Adipocyte (in vitro differentiated cells): ENCODE results near the gene CR1.
"Not testable (repeated sequence)": the region's sequence is repeated elsewhere in the genome, so short reads cannot be mapped to it uniquely, and the experiment has no call there.

Experiments
- DNase-seq: peaks from one replicate; pipeline ENCODE4 v3.0.0-alpha.2; 2015; ENCODE audit warnings: low read depth
- H3K27me3 ChIP-seq: replicated peaks from 2 replicates; pipeline ENCODE4 v1.7.0; 2013; ENCODE audit warnings: mild to moderate bottlenecking, low read length, moderate library complexity; ENCODE audit not compliant: control insufficient read depth, insufficient read depth
- H3K36me3 ChIP-seq: 2 replicates; pipeline ENCODE4 v1.7.0; 2013; ENCODE audit warnings: low read length, mild to moderate bottlenecking, moderate library complexity; ENCODE audit not compliant: control insufficient read depth, insufficient read depth, severe bottlenecking
- H3K4me1 ChIP-seq: 2 replicates; pipeline ENCODE4 v1.7.0; 2013; ENCODE audit warnings: mild to moderate bottlenecking, low read length, moderate library complexity; ENCODE audit not compliant: control insufficient read depth, insufficient read depth
- H3K4me3 ChIP-seq: 2 replicates; pipeline ENCODE4 v1.7.0; 2013; ENCODE audit warnings: mild to moderate bottlenecking, low read length, moderate library complexity
- H3K9ac ChIP-seq: 2 replicates; pipeline ENCODE4 v1.7.0; 2013; ENCODE audit warnings: mild to moderate bottlenecking, low read length, moderate library complexity
- H3K9me3 ChIP-seq: 2 replicates; pipeline ENCODE4 v1.7.0; 2013; ENCODE audit warnings: mild to moderate bottlenecking, low read length, moderate library complexity; ENCODE audit not compliant: control insufficient read depth

CR1 gene

DNA sequence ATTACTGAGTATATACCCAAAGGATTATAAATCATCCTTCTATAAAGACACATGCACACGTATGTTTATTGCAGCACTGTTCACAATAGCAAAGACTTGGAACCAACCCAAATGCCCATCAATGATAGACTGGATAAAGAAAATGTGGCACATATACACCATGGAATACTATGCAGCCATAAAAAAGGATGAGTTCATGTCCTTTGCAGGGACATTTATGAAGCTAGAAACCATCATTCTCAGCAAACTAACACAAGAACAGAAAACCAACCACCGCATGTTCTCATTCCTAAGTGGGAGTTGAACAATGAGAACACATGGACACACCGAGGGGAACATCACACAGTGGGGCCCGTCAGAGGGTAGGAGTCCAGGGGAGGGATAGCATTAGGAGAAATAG lies 98.1 kb downstream of the CR1 start:
- DNase-seq: not testable (repeated sequence)

DNA sequence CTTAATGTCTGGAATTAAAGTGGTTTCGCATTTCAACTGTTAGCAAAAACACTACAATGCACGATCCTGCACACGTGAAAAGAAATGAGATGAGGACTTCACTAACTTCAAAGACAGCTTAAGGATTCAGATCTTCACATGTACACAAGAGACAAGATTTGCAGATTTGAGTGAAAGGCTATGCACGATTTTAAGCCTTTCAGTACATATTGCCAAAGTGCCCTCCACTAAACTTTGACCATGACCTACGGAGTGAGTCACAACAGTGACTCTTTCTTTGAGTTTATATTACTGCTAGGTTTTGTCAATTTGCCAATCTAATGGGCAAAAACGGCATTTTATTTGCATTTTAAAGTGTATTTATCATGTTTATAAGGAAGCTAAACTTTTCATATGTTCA lies 107.8 kb downstream of the CR1 start:
- Histone ChIP-seq H3K9me3 (no peaks in the 10 kb centered on the region), H3K4me1 (peaks cover 6% of the 10 kb centered on the region), H3K36me3 (no peaks in the 10 kb centered on the region), H3K9ac (no peak overlapping the region), H3K4me3 (no peak overlapping the region), H3K27me3 (no peaks in the 10 kb centered on the region)
- no peak for DNase-seq

More for the DNA sequence above, 98.1 kb downstream of the CR1 start:
- not testable (repeated sequence) for H3K4me3 ChIP-seq, H3K9me3 ChIP-seq, H3K9ac ChIP-seq, H3K36me3 ChIP-seq, H3K27me3 ChIP-seq, H3K4me1 ChIP-seq

DNA sequence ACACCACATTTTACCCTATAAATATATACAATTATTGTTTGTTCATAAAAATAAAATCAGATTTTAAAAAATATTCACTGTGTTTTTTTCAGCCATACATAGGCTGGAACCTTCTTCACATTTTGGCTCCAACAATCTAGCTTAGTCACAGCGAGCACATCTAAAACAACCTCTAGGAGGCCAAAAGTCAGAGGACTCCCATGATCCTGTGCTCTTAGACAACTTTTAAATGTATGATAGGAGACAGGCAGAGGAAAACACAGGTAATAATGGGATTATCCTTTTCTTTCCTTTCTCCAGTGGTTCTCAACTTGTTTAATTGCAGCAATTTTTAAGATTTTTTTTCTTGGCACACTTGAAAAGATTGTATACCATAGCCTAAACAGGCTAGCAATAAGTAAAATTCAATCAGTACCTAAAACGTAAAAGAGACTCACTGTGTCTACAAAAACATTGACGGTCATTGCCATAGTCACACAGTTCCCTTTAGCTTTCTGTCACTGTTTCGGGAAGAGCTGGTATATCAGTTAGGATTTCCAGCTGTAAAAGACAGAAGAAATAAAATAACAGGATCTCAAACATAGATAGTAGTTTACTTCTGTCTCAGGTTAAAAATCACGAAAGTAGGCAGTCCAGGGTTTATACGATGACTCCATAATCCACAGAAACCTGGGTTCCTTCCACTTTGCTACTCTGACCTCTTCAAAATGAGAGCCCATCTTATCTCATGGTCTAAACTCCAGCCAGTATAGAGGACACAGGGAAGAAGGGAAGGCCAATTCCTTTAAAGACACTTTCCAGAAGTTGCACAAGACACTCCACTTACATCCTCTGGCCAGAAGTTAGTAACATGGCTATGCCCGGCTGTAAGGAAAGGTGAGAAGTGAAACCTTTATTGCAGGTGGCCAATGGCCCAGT lies 109.7 kb downstream of the CR1 start:
- Histone ChIP-seq H3K36me3 (no peaks in the 10 kb centered on the region), H3K4me1 (peaks cover 6% of the 10 kb centered on the region), H3K9ac (no peak overlapping the region), H3K9me3 (no peaks in the 10 kb centered on the region), H3K27me3 (no peaks in the 10 kb centered on the region), H3K4me3 (no peak overlapping the region)
- DNase-seq: no peak

DNA sequence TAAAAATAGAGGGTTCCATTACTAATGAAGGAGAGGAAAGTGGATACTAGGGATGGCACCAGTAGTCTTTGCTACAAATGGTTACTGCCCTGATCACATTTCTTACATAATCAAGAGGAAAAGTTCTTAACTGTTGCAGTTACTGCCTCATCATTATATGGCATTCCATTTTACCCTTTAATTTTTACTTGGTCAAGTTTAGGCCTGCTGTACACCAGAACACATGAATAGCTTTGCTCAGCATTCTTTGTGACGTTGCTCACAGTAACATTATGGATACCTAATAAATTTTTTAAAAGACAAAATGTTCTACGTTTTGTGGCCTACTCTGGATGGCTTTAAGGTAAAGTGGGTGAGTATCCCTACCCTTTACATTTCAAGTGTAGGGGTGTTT lies 110.4 kb downstream of the CR1 start:
- H3K27me3 ChIP-seq: no peaks in the 10 kb centered on the region
- no peak overlapping the region for H3K4me3 ChIP-seq
- DNase-seq: no peak
- H3K36me3 ChIP-seq: no peaks in the 10 kb centered on the region
- H3K9ac ChIP-seq: no peak overlapping the region
- H3K4me1 ChIP-seq: peaks cover 6% of the 10 kb centered on the region
- H3K9me3 ChIP-seq: no peaks in the 10 kb centered on the region

DNA sequence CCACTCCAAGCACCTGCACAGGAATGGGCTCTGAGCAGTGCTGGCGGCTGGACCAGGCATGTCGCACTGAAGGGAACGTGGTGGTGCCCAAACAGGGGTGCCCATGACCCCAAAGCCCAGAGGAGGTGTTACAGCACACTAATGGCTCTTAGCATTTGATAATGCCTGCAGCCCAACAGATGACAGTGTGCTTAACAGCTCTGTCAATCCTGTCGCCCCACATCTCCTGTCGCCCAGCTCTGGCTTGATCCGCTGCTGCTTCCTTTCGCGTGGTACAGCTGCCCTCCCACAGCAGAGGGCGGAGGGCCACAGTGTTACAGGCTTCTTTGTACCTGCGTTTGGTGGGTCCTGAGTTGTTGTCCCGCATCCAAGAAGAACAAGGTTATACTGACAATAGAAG lies 116.8 kb downstream of the CR1 start:
- Histone ChIP-seq H3K4me3 (no peak overlapping the region), H3K4me1 (no peaks in the 10 kb centered on the region), H3K9me3 (no peaks in the 10 kb centered on the region), H3K36me3 (no peaks in the 10 kb centered on the region), H3K9ac (no peak overlapping the region), H3K27me3 (peaks cover 3% of the 10 kb centered on the region)
- no peak for DNase-seq

DNA sequence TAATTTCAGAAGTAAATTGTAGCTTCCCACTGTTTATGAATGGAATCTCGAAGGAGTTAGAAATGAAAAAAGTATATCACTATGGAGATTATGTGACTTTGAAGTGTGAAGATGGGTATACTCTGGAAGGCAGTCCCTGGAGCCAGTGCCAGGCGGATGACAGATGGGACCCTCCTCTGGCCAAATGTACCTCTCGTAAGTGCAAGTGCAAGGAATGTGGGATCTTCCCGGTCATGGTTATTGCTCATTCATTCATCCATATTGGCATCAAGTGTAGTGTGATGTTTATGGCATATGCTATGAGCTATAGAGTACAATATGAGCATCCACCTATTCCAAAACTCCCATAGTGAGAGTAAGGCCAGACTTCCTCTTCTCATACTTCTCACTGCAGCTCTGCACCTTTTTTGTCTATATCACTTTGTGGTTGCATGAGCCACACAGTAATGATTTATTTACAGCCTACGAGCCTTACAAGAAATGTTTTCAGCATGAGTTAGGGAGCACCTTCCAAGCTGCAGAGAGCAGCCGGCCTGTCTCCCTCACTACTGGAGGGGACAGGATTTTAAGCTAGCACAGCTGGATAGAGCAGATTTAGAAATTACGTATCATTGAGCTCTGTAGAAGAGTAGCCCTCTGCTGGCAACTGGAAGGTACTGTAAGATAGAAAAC lies 124.0 kb downstream of the CR1 start:
- Histone ChIP-seq H3K27me3 (no peaks in the 10 kb centered on the region), H3K9ac (no peak overlapping the region), H3K9me3 (no peaks in the 10 kb centered on the region), H3K4me1 (no peaks in the 10 kb centered on the region), H3K4me3 (no peak overlapping the region), H3K36me3 (no peaks in the 10 kb centered on the region)
- peak; percentile 81 for DNase-seq

DNA sequence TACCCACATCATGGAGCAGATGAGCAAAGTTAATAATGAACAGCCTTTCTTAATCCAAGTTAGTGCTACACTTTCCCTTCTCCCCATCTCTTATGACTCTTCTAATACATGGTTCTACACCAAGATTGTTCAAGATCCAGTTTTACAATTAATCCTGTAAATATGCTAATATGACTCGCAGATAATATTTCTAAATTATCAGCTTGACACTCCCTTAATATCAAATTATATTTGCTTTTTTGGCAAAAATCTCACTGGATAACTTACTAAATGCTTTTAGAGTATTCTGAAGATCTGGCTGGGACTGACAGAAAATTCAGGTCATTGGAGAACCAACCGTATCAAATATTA lies 124.6 kb downstream of the CR1 start:
- DNase-seq: no peak
- Histone ChIP-seq H3K4me1 (no peaks in the 10 kb centered on the region), H3K9ac (no peak overlapping the region), H3K36me3 (no peaks in the 10 kb centered on the region), H3K27me3 (no peaks in the 10 kb centered on the region), H3K9me3 (no peaks in the 10 kb centered on the region), H3K4me3 (no peak overlapping the region)

DNA sequence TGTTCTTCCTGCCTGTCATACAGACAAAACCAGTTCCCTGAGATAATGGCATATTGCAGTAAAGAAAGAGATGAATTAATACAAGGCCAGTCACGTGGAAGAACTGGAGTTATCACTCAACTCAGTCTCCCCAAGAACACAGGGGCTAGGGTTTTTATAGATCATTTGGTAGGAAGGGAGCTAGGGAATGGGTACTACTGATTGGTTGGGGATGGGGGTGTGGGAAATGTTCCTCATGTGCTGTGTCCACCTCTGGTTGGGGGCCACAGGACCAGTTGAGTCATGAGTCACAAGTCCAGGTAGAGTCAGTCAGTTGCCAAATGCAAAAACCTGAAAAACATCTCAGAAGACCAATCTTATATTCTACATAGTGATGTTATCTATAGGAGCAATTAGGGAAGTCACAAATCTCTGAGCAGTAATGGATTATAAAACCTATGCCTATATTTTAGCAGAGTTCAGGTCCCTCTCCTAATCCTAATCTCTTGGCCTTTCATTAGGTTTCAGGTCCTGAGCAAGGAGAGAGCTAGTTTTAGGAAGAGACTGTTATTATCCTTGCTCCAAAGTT lies 129.6 kb downstream of the CR1 start:
- H3K4me1 ChIP-seq, H3K9ac ChIP-seq, H3K9me3 ChIP-seq, H3K27me3 ChIP-seq, H3K4me3 ChIP-seq, DNase-seq, H3K36me3 ChIP-seq: not testable (repeated sequence)

DNA sequence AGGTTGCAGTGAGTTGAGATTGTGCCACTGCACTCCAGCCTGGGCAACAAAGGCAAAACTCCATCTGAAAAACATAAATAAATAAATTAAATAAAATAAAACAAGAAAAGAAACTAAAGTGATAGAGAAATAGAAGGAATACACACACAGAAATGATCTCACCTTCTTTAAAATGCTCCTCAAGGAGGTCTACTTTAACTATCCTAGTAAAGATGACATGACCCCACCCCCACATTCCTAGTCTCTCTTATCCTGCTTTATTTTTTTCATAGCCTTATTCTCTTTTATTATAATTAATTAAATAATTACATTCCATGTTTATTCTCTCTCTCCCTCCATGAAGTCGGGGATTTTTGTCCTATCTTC lies 131.0 kb downstream of the CR1 start:
- H3K36me3 ChIP-seq: no peaks in the 10 kb centered on the region
- peaks cover 4% of the 10 kb centered on the region for H3K9me3 ChIP-seq
- no peaks in the 10 kb centered on the region for H3K27me3 ChIP-seq
- H3K9ac ChIP-seq: no peak overlapping the region
- H3K4me3 ChIP-seq: no peak overlapping the region
- H3K4me1 ChIP-seq: peaks cover 7% of the 10 kb centered on the region
- DNase-seq: no peak

DNA sequence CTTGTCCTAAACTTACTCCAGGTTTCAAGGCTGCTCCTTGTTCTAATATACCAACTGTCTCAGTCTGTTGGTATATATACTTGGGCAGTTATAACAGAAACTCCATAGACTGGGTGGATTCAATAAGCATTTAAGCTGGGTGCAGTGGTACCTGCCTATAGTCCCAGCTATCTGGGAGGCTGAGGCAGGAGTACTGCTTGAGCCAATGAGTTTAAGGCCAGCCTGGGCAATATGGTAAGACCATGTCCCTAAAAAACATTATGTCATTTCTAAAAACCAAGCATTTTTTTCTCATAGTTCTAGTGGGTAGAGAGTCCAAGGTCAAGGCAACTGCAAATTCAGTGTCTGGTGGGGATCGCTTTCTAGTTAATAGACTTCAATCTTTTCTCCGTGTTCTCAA lies 131.5 kb downstream of the CR1 start:
- peaks cover 4% of the 10 kb centered on the region for H3K9me3 ChIP-seq

DNA sequence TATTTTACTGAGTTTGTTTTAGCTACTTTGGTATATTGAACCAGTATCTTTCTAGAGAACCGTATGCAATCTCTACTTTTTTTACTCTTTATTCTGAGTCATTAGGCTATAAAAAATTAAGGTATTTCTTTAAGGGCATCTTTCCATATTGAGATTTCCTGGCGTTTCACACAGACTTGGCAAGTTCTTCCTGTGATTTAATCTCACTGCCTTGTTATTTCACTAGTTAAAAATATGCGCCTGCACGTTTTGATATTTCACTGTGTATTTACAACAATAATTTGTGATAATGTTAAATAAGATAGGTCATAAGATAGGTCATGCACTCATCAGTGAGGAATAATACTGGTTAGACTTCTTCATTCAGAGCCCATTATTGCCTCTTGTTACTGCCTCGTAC lies 132.8 kb downstream of the CR1 start:
- Histone ChIP-seq H3K4me3 (no peak overlapping the region), H3K27me3 (no peaks in the 10 kb centered on the region), H3K4me1 (peaks cover 7% of the 10 kb centered on the region), H3K9ac (no peak overlapping the region), H3K36me3 (no peaks in the 10 kb centered on the region), H3K9me3 (peaks cover 4% of the 10 kb centered on the region)
- DNase-seq: no peak

More for the DNA sequence above, 131.5 kb downstream of the CR1 start:
- Histone ChIP-seq H3K36me3 (no peaks in the 10 kb centered on the region), H3K4me3 (no peak overlapping the region), H3K9ac (no peak overlapping the region), H3K27me3 (no peaks in the 10 kb centered on the region), H3K4me1 (peaks cover 7% of the 10 kb centered on the region)
- DNase-seq: no peak
